GM18499 (cell line): ENCODE data around the gene CT45A1.
"Not testable (repeated sequence)": the region's sequence is repeated elsewhere in the genome, so short reads cannot be mapped to it uniquely, and the experiment has no call there.

Source experiments
- ATAC-seq: cut with Tn5 transposase; IDR thresholded peaks from one replicate; pipeline ENCODE4 v1.9.1; 2021; ENCODE audit warnings: moderate number of reproducible peaks; ENCODE audit not compliant: insufficient read depth, unreplicated experiment

Gene CT45A1, protein sequence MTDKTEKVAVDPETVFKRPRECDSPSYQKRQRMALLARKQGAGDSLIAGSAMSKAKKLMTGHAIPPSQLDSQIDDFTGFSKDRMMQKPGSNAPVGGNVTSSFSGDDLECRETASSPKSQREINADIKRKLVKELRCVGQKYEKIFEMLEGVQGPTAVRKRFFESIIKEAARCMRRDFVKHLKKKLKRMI

DNA sequence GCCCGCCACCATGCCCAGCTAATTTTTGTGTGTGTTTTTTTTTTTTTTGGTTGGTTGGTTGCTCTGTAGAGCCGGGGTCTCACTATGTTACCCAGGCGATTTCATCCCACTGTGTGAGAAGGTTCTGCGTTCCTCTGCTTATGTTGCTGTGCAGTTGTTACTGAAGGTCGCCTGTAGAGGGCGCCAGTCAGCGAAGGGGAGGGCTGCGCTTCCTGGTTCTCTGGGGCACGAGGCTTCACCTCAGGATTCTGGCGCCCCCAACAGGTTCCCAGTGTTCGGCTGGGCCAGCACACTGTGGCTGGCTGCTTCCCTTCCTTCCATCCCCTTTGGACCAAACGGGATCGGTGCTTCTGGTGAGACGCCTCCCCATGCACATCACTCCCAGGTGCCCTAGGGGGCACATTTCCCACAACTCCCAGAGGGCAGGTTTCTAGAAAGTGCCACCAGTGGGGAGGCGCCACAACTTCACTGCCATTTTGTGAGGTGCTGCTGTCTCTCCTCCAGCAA is at the start of gene CT45A1:
TSS of gene CT45A1 (plus strand) at position 457 of the 507 bp plus-strand sequence. CDS start 5,302 bp downstream, outside the sequence.
- ATAC-seq, result not testable (repeated sequence)

DNA sequence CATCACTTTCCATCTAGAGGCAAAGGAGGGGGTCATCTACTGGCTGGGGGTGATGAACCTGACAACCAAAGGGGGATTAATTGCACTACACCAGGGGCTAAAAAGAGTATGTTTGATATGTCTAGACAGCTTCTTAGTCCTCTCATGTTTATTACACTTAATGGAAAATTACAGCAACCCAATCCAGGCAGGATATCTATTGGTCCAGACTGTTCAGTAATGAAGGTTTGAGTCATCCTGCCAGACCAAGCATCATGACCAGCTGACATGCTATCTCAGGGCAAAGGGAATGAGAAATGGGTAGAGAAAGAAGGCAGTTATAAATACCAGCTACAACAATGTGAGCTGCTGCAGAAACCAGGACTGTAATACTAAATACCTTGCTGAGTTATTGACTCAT is 40.5 kb upstream of the CT45A1 start:
- ATAC-seq, result not testable (repeated sequence)

DNA sequence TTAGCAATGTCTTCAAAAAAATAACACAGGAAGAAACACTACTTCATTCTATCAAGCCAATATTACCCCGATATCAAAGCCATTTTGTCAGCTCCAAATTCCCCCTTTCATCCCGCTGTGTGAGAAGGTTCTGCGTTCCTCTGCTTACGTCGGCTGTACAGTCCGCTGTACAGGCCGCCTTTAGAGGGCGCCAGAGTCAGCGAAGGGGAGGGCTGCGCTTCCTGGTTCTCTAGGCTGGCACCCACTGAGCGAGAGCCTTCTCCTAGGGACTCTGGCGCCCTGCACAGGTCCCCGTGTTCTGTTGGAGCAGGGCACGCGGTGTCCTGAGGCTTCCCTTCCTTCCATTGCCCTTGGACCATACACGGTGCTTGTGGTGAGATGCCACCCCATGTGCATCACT is 25.3 kb upstream of the CT45A1 start:
- no peak for ATAC-seq

DNA sequence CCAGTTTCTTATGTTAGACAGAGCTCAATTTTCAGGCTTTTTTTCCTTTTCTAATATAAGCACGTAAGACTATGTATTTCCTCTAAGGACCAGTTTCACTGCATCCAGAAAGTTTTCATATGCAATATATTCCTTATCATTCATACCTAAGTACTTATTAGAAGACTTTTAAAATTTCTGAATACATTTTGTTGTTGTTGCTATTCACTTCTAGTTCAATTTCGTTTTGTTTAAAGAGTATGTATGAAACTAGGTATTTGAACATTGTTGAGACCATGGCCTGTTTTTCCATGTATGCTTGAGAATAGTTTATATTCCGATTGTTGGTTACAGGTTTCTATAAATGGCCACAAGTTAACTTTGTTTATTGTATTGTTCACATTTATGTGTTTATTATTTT is 18.0 kb upstream of the CT45A1 start:
- no peak for ATAC-seq

DNA sequence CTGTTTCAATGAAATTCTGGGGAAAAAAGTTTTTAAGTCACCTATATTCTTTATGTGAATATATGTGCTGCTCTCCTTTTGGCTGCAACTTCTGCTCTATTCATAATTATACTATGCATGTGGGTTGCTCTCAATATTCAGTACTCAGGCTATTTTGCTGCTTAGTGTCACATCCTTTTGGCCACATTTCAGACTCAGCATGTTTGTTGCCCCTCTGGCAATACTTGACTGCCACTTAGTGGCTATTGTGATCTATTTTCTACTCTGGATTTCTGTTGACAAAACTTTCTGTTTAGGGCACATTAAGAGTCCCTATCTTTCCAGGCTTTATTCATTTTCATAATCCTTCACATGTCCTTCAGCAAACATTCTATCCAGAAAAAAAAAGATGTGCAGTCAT is 15.8 kb upstream of the CT45A1 start:
- no peak for ATAC-seq

DNA sequence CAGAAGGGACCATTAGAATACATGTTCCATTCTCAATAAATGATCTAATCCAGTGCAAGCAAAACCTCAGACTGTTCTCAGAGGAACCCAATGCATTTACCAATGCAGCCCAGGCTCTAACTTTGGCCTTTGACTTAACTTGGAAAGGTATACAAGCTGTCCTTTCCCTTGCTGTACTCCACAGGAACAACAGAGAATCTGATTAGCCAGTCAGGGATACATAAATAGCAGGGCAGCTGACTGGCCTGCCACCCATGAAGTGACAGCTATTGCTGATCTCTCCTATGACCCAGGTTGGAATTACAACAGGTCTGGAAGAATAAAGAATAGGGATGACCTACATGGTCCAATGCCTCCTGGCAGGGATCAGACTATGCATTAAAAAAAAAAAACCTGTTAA is 14.5 kb upstream of the CT45A1 start:
- ATAC-seq, result no peak

DNA sequence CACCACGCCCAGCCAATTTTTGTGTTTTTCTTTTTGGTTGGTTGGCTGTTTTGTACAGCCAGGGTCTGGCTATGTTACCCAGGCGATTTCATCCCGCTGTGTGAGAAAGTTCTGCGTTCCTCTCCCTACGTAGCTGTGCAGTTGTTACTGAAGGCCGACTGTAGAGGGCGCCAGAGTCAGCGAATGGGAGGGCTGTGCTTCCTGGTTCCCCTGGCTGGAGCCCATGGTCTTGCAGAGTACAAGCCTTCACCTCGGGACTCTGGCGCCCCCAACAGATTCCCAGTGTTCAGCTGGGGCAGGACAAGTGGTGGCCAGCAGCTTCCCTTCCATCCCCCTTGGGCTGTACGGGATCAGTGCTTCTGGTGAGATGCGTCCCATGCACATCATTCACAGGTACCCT is 5.6 kb upstream of the CT45A1 start:
- no peak for ATAC-seq

DNA sequence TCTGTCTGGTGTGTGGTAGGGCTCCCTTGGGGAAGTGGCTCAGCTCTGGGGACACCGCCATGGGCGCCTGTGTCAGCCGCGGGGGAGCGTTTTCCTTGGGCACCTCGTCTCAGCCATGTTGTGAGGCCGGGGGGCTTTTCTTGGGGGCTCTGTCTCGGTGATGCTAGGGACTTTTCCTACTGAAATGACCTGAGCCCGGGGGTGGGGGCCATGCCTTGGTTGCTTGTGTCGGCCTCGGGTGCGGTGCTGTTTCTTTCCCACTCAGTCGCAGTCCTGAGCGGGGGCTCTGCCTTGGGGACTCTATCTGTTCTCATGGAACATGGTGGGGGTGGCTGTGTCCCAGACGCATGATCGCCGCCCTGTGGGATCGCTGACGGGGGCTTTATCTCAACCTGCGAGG is 356 bp downstream of the CT45A1 start:
- no peak for ATAC-seq

DNA sequence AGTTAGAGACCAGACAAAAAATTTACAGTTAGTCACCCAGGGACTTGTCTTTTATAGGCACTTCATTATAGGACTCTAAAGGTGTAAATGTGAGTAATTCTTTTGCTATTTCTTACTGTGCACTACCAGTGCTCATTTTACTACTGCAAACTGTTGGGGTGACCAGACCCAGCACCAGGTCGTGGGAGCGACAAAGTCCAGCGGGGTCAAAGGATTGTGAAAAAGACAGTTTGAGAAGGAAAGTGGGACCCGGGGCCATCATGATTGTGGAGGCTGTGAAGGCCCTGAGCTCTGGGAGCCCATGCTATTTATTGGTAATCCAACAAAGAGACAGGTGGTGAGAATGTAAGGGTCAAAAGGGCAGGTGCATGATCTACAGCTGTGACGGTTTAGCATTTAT is 21.2 kb downstream of the CT45A1 start:
- ATAC-seq, result not testable (repeated sequence)

DNA sequence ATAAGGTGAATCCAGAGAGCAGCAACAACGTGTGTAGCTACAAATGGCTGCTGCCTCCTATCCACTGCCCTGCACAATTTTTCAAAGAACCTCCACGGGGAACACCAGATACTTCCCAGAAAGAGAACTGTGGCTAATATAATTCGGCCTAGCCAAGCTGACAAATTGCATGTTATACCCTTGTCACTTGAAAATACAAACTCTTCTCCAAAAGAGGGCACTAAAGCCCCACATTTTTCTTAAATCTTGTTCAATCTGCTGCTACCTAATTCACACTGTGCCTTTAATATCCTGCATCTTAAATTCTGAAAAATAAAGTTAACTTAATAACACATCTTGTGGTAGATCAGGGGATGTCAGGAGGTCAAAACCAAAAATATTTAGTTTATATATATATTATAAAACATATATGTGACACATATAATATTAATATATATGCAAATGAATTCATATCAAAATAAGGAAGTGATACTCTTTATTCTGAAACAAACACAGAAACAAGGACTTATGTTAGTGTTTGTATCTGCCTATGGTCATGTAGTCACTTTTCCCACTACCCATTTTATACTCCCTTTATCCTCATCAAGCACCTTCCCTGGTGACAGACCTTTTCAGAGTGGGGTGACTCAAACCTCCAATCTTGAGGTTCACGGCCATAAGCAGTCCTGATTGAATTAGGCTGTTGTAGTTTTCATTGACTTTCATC is 24.1 kb downstream of the CT45A1 start:
- ATAC-seq, result no peak

DNA sequence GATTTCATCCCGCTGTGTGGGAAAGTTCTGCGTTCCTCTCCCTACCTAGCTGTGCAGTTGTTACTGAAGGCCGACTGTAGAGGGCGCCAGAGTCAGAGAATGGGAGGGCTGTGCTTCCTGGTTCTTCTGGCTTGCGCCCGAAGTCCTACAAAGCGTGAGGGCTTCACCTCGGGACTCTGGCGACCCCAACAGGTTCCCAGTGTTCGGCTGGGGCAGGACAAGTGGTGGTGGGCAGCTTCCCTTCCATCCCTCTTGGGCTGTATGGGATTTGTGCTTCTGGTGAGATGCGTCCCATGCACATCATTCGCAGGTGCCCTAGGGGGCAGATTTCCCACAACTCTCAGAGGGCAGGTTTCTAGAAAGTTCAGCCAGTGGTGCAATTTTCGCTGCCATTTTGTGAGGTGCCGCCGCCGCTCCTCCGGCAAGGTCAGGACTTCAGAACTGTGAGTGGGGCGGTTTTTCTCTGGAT is 27.3 kb downstream of the CT45A1 start:
- ATAC-seq, result no peak

DNA sequence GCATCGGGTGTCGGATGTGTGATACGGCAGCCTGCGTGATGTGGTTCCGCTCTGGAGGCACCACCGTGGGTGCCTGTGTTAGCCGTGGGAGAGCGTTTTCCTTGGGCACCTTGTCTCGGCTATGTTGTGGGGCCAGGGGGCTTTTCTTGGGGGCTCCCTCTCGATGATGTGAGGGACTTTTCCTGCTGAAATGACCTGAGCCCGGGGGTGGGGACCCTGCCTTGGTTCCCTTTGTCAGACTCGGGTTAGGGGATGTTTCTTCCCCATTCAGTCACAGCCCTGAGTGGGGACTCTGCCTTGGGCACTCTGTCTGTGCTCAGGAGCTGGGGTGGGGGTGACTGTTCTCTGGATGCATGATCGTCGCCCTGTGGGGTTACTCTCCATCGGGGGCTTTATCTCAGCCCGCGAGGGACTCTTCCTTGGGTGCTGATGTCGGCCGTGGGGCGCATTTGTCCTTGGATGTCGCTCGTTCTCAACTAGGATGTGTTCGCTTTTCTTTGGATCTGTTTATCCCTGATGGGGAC is 27.8 kb downstream of the CT45A1 start:
- ATAC-seq, result no peak

DNA sequence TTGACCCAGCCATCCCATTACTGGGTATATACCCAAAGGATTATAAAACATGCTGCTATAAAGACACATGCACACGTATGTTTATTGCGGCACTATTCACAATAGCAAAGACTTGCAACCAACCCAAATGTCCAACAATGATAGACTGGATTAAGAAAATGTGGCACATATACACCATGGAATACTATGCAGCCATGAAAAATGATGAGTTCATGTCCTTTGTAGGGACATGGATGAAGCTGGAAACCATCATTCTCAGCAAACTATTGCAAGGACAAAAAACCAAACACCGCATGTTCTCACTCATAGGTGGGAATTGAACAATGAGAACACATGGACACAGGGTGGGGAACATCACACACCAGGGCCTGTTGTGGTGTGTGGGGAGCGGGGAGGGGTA is 31.3 kb downstream of the CT45A1 start:
- not testable (repeated sequence) for ATAC-seq

DNA sequence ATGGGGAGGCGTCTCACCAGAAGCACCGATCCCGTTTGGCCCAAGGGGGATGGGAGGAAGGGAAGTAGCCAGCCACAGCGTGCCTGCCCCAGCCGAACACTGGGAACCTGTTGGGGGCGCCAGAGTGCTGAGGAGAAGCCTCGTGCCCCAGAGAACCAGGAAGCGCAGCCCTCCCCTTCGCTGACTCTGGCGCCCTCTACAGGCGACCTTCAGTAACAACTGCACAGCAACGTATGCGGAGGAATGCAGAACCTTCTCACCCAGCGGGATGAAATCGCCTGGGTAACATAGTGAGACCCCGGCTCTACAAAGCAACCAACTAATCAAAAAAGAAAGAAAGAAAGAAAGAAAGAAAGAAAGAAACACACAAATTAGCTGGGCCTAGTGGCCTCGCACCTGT is 54.7 kb downstream of the CT45A1 start, which contains the start of gene CT45A3:
TSS of gene CT45A3 (minus strand) at position 101 of the 400 bp plus-strand sequence. CDS start 3,747 bp downstream, outside the sequence.
- ATAC-seq, result not testable (repeated sequence)
